ENCODE data around the gene FBXL7. TPM values are rescaled to one million over a fixed set of nuclear protein-coding genes. Genes with fewer than 3 reads are reported as not detected.

Gene FBXL7
- polyA plus RNA-seq, 3 donors: not detected

- Histone ChIP-seq H3K36me3 (replicated peaks in 1 of 2; ENCODE audit: control insufficient read depth in 1 of 2, insufficient read depth in 2 of 2, low read length in 2 of 2) (no peaks in the 10 kb centered on the region), H3K9me3 (replicated peaks in 1 of 2; ENCODE audit: control insufficient read depth in 1 of 2, insufficient read depth in 1 of 2, low read length in 2 of 2) (peaks cover 4 to 12% of the 10 kb centered on the region in 2 donors), H3K27ac (ENCODE audit: low read depth in 1 of 2, low read length in 2 of 2) (no peak overlapping the region), H3K27me3 (ENCODE audit: control insufficient read depth in 2 of 2, insufficient read depth in 2 of 2, low read length in 2 of 2) (no peaks in the 10 kb centered on the region), H2AFZ (ENCODE audit: insufficient read depth, low read depth, low read length, poor library complexity, severe bottlenecking) (no peak overlapping the region), H3K4me1 (ENCODE audit: control insufficient read depth in 1 of 2, insufficient read depth in 2 of 2, low read length in 2 of 2) (no peaks in the 10 kb centered on the region), H3K4me2 (replicated peaks; ENCODE audit: extremely low read depth, low read length, poor library complexity, severe bottlenecking) (no peak overlapping the region), H3K79me2 (ENCODE audit: insufficient read depth, low read length) (no peaks in the 10 kb centered on the region), H4K20me1 (ENCODE audit: insufficient read depth, low read length) (no peaks in the 10 kb centered on the region), H3K4me3 (replicated peaks in 1 of 3; ENCODE audit: low read depth in 2 of 3, low read length in 3 of 3) (no peak overlapping the region), H3K9ac (ENCODE audit: insufficient read depth, low read length, poor library complexity, severe bottlenecking) (no peak overlapping the region)
- Mint-ChIP-seq H3K4me1 (no peaks in the 10 kb centered on the region), H3K9me3 (peaks cover 0 to 13% (median 7%) of the 10 kb centered on the region in 7 donors), H3K36me3 (no peaks in the 10 kb centered on the region), H3K27ac (no peak overlapping the region), H3K27me3 (ENCODE audit: low read depth in 3 of 3) (no peaks in the 10 kb centered on the region), H3K4me3 (no peak overlapping the region)
- TF ChIP-seq CTCF (IDR thresholded peaks at IDR 0.05): no peak
- no peak for DNase-seq
- WGBS (ENCODE audit: insufficient coverage): no CpG with 5 or more reads among the region's 2 CpGs
- intact Hi-C loops (cut with micrococcal nuclease): no loop called here
Measured at GRCh38 chr5:15715535-15715934, 215.6 kb downstream of the FBXL7 start.

- no peak for TF ChIP-seq CTCF (IDR thresholded peaks at IDR 0.05)
- Histone ChIP-seq H4K20me1 (ENCODE audit: insufficient read depth, low read length) (no peaks in the 10 kb centered on the region), H3K9me3 (replicated peaks in 1 of 2; ENCODE audit: control insufficient read depth in 1 of 2, insufficient read depth in 1 of 2, low read length in 2 of 2) (peaks cover 2 to 8% of the 10 kb centered on the region in 2 donors), H3K79me2 (ENCODE audit: insufficient read depth, low read length) (no peaks in the 10 kb centered on the region), H3K27ac (ENCODE audit: low read depth in 1 of 2, low read length in 2 of 2) (no peak overlapping the region), H3K4me1 (ENCODE audit: control insufficient read depth in 1 of 2, insufficient read depth in 2 of 2, low read length in 2 of 2) (no peaks in the 10 kb centered on the region), H2AFZ (ENCODE audit: insufficient read depth, low read depth, low read length, poor library complexity, severe bottlenecking) (no peak overlapping the region), H3K4me3 (replicated peaks in 1 of 3; ENCODE audit: low read depth in 2 of 3, low read length in 3 of 3) (no peak overlapping the region), H3K36me3 (replicated peaks in 1 of 2; ENCODE audit: control insufficient read depth in 1 of 2, insufficient read depth in 2 of 2, low read length in 2 of 2) (no peaks in the 10 kb centered on the region), H3K27me3 (ENCODE audit: control insufficient read depth in 2 of 2, insufficient read depth in 2 of 2, low read length in 2 of 2) (no peaks in the 10 kb centered on the region), H3K9ac (ENCODE audit: insufficient read depth, low read length, poor library complexity, severe bottlenecking) (no peak overlapping the region), H3K4me2 (replicated peaks; ENCODE audit: extremely low read depth, low read length, poor library complexity, severe bottlenecking) (no peak overlapping the region)
- H3K4me1 Mint-ChIP-seq: no peaks in the 10 kb centered on the region
- intact Hi-C loops (cut with micrococcal nuclease): no loop called here
- 95% methylated on average over 2 of the region's 5 CpGs for WGBS (ENCODE audit: insufficient coverage)
- no peaks in the 10 kb centered on the region for H3K27me3 Mint-ChIP-seq (ENCODE audit: low read depth in 3 of 3)
- DNase-seq: no peak
- H3K9me3 Mint-ChIP-seq: peaks cover 0 to 13% (median 7%) of the 10 kb centered on the region in 7 donors
- H3K27ac Mint-ChIP-seq: no peak overlapping the region
- no peak overlapping the region for H3K4me3 Mint-ChIP-seq
- H3K36me3 Mint-ChIP-seq: no peaks in the 10 kb centered on the region
Measured at GRCh38 chr5:15715967-15716366, 216.0 kb downstream of the FBXL7 start.

Measured in CD14-positive monocyte (primary cell).